CD4-positive, CD25-positive, alpha-beta regulatory T cell (primary cell): ENCODE results near the gene ZNF91. TPM values are rescaled to one million over a fixed set of nuclear protein-coding genes. Genes with fewer than 3 reads are reported as not detected.
"Not testable (repeated sequence)": the region's sequence is repeated elsewhere in the genome, so short reads cannot be mapped to it uniquely, and the experiment has no call there.

Source experiments
- ATAC-seq, 2 donors: fragments of 150-1000 bp; cut with Tn5 transposase; one replicate each; pipeline ENCODE4 v1.10.0; 2021; ENCODE audit warnings: low read depth in 2 of 2, moderate number of reproducible peaks in 2 of 2, moderate library complexity in 1 of 2
- DNase-seq, 3 donors: peaks; one replicate each; pipeline versions ENCODE4 v3.0.0 to v3.0.0-alpha.2; 2012 to 2022; ENCODE audit warnings: mixed read lengths in 1 of 3
- H3K27ac ChIP-seq: one replicate; pipeline ENCODE4 v1.7.0; 2013; ENCODE audit warnings: mild to moderate bottlenecking, low read length; ENCODE audit not compliant: insufficient read depth, poor library complexity, severe bottlenecking
- H3K27me3 ChIP-seq: one replicate; pipeline ENCODE4 v1.7.0; 2013; ENCODE audit warnings: low read length; ENCODE audit not compliant: control insufficient read depth, insufficient read depth
- H3K36me3 ChIP-seq: one replicate; pipeline ENCODE4 v1.7.0; 2013; ENCODE audit warnings: mild to moderate bottlenecking, low read length, moderate library complexity; ENCODE audit not compliant: control insufficient read depth, insufficient read depth
- H3K4me1 ChIP-seq: 2 replicates; pipeline ENCODE4 v1.7.0; 2013; ENCODE audit warnings: mild to moderate bottlenecking, low read length; ENCODE audit not compliant: insufficient read depth, control insufficient read depth, poor library complexity, severe bottlenecking
- H3K4me3 ChIP-seq: one replicate; pipeline ENCODE4 v1.7.0; 2013; ENCODE audit warnings: low read depth, mild to moderate bottlenecking, low read length, moderate library complexity
- H3K9me3 ChIP-seq, 2 experiments: 1 replicate in 1 of 2; 2 replicates in 1 of 2; pipeline ENCODE4 v1.7.0; 2013; ENCODE audit warnings: low read length in 2 of 2, mild to moderate bottlenecking in 1 of 2, moderate library complexity in 1 of 2; ENCODE audit not compliant: control insufficient read depth in 2 of 2
- H3K27ac Mint-ChIP-seq, 3 donors: one replicate each; pipeline ENCODE4 v1.8.0; 2020 to 2022; ENCODE audit warnings: mild to moderate bottlenecking in 3 of 3, mixed read lengths in 3 of 3, moderate library complexity in 2 of 3
- H3K27me3 Mint-ChIP-seq: one replicate; pipeline ENCODE4 v1.8.0; 2022; ENCODE audit warnings: mild to moderate bottlenecking, mixed read lengths
- H3K36me3 Mint-ChIP-seq: one replicate; pipeline ENCODE4 v1.8.0; 2020; ENCODE audit warnings: mixed read lengths
- H3K4me1 Mint-ChIP-seq, 4 donors: one replicate each; pipeline ENCODE4 v1.8.0; 2020 to 2022; ENCODE audit warnings: mixed read lengths in 4 of 4, mild to moderate bottlenecking in 1 of 4
- H3K4me3 Mint-ChIP-seq, 4 donors: one replicate each; pipeline ENCODE4 v1.8.0; 2020 to 2022; ENCODE audit warnings: mild to moderate bottlenecking in 4 of 4, mixed read lengths in 4 of 4, moderate library complexity in 3 of 4
- H3K9me3 Mint-ChIP-seq, 7 donors: one replicate each; pipeline ENCODE4 v1.8.0; 2020 to 2022; ENCODE audit warnings: mixed read lengths in 7 of 7, mild to moderate bottlenecking in 3 of 7, moderate library complexity in 2 of 7
- polyA plus RNA-seq, 4 donors: library from polyadenylated mRNA; unstranded; fragments of 300-500 nt; fragmentation: Illumina TruSeq; gene quantifications; one replicate each; pipeline ENCODE4 v1.2.3, GENCODE V29; 2021
- total RNA-seq: library from RNA; stranded (reverse); gene quantifications from one replicate; pipeline ENCODE4 v1.2.3, GENCODE V29; 2022

ZNF91 gene
- total and polyA plus RNA-seq, 5 donors from 2014 or later = 17.9 to 49.0 (median 37.8) TPM

DNA sequence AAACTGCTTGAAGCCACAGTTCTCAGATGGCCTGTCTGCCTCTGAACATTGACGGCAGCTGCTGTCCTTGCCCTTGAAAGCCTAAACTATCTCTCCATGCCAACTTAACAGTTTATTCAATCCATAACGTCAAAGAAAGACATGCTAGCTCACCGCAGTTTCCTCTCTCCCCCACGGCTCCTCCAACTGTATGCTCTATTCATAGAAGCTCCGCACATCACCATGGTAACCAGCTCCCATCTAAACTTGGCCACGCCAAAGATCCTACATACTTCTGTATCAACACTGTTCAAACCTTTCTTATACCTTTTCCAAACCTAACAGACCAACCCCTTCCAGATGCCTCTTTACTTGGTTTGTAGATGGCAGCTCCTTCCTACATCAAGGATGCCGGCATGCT is 48.6 kb downstream of the ZNF91 start:
- Histone ChIP-seq H3K4me1 (no peaks in the 10 kb centered on the region), H3K9me3 (peaks cover 89 to 100% of the 10 kb centered on the region in 2 experiments), H3K36me3 (peaks cover 31% of the 10 kb centered on the region), H3K27ac (no peak overlapping the region), H3K4me3 (no peak overlapping the region), H3K27me3 (no peaks in the 10 kb centered on the region)
- no peaks in the 10 kb centered on the region for H3K27me3 Mint-ChIP-seq
- no peak overlapping the region for H3K4me3 Mint-ChIP-seq
- H3K36me3 Mint-ChIP-seq = peaks cover 80% of the 10 kb centered on the region
- ATAC-seq (no peak), DNase-seq (no peak)
- H3K27ac Mint-ChIP-seq = no peak overlapping the region
- H3K9me3 Mint-ChIP-seq = peaks cover 3 to 94% (median 42%) of the 10 kb centered on the region in 7 donors
- H3K4me1 Mint-ChIP-seq = peaks cover 0 to 12% (median 8%) of the 10 kb centered on the region in 4 donors

DNA sequence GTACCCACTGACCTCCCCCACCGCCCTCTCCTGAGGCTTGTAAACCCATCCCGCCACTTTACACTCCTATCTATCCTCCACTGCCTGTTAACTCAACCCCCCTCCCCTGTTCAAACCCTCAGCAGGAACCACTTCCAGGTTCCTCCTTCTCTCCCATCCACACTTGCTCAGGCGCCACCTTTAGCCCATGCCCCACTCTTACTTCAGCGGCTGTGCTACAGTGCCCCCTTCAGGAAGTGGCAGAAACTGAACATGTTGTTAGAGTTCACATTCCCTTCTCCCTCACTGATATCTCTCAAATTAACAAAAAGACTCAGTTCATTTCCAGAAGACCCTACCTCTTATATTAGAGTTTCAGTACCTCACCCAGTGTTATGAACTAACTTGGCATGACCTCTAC is 49.4 kb downstream of the ZNF91 start:
- DNase-seq (no peak), ATAC-seq (no peak)
- Mint-ChIP-seq H3K27ac (no peak overlapping the region), H3K27me3 (no peaks in the 10 kb centered on the region), H3K9me3 (peaks cover 1 to 87% (median 39%) of the 10 kb centered on the region in 7 donors), H3K36me3 (peaks cover 74% of the 10 kb centered on the region), H3K4me1 (peaks cover 0 to 12% (median 8%) of the 10 kb centered on the region in 4 donors), H3K4me3 (peak overlapping the region in 1 of 4 donors; percentile 22)
- Histone ChIP-seq H3K4me1 (no peaks in the 10 kb centered on the region), H3K27me3 (no peaks in the 10 kb centered on the region), H3K27ac (no peak overlapping the region), H3K4me3 (no peak overlapping the region), H3K36me3 (peaks cover 30% of the 10 kb centered on the region), H3K9me3 (peaks cover 91 to 100% of the 10 kb centered on the region in 2 experiments)

GRCh38 chr19:23343434-23344010 is 51.7 kb downstream of the ZNF91 start:
- H3K4me1 ChIP-seq = no peaks in the 10 kb centered on the region
- peaks cover 30% of the 10 kb centered on the region for H3K36me3 ChIP-seq
- Mint-ChIP-seq H3K27me3 (no peaks in the 10 kb centered on the region), H3K9me3 (peaks cover 0 to 86% (median 39%) of the 10 kb centered on the region in 7 donors), H3K36me3 (peaks cover 76% of the 10 kb centered on the region), H3K4me3 (no peak overlapping the region), H3K27ac (no peak overlapping the region), H3K4me1 (peaks cover 0 to 12% (median 8%) of the 10 kb centered on the region in 4 donors)
- peaks cover 88 to 97% of the 10 kb centered on the region in 2 experiments for H3K9me3 ChIP-seq
- no peak for ATAC-seq
- no peak for DNase-seq
- H3K27ac ChIP-seq = no peak overlapping the region
- no peak overlapping the region for H3K4me3 ChIP-seq
- no peaks in the 10 kb centered on the region for H3K27me3 ChIP-seq

DNA sequence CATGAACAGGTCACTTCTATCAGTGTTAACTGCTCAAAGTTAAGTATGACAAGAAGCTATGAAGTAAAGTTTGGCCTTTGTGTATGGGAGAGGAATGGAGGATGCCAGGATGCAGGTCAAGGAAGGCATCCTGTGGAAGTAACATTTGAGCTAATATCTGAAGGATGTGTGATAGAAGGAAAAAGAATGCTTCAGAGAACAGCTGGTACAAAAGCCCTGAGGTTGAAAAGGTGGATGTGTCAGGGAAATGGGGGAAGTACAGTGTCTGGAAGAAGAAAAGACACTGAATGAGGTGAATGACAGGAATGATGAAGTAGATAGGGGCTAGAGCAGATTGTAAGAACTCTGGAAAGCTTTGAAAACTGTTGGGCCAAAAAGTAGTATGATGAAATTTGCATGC is 67.1 kb downstream of the ZNF91 start:
- Mint-ChIP-seq H3K4me3 (no peak overlapping the region), H3K9me3 (peaks cover 3 to 45% (median 28%) of the 10 kb centered on the region in 7 donors), H3K36me3 (peaks cover 22% of the 10 kb centered on the region), H3K27ac (no peak overlapping the region), H3K4me1 (peaks cover 0 to 14% (median 3%) of the 10 kb centered on the region in 4 donors), H3K27me3 (no peaks in the 10 kb centered on the region)
- DNase-seq (no peak), ATAC-seq (no peak)
- H3K27ac ChIP-seq = no peak overlapping the region
- H3K27me3 ChIP-seq = no peaks in the 10 kb centered on the region
- H3K36me3 ChIP-seq = no peaks in the 10 kb centered on the region
- no peaks in the 10 kb centered on the region for H3K4me1 ChIP-seq
- H3K4me3 ChIP-seq = no peak overlapping the region
- H3K9me3 ChIP-seq = peaks cover 43 to 72% of the 10 kb centered on the region in 2 experiments

DNA sequence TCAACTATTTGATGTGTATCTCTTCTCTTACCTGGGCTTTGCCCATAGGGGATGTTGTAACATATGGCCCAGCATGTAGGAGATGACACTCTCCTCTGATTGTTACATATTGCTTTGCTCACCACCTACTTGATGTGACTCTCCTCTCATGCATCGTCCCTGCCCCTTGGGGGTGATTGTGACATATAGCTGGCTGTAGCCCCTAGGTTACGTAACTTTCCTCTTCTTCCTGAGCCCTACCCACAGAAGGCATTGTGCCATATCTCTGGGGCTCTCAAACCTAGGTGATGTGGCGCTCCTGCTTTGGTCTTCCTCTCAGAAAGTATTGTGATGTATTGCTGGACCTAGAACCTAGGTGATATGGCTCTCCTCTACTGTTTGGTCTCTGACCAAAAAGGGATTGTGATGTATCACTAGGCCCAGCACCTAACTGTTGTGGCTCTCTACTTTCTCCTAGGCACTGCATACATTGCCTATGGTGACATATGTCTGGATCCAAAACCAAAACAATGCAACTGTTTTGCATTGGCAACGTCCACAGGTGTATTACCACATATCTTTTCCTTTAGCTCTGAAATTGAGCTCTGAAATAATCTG is 73.2 kb downstream of the ZNF91 start:
- ATAC-seq (no peak), DNase-seq (no peak)
- H3K4me3 Mint-ChIP-seq = no peak overlapping the region
- H3K27me3 ChIP-seq = no peaks in the 10 kb centered on the region
- no peak overlapping the region for H3K4me3 ChIP-seq
- H3K27ac Mint-ChIP-seq = no peak overlapping the region
- peaks cover 13 to 19% of the 10 kb centered on the region in 2 experiments for H3K9me3 ChIP-seq
- no peaks in the 10 kb centered on the region for H3K27me3 Mint-ChIP-seq
- no peaks in the 10 kb centered on the region for H3K36me3 Mint-ChIP-seq
- H3K36me3 ChIP-seq = no peaks in the 10 kb centered on the region
- no peaks in the 10 kb centered on the region for H3K4me1 ChIP-seq
- H3K4me1 Mint-ChIP-seq = peaks cover 0 to 2% (median 0%) of the 10 kb centered on the region in 4 donors
- H3K27ac ChIP-seq = no peak overlapping the region
- H3K9me3 Mint-ChIP-seq = peaks cover 0 to 25% (median 14%) of the 10 kb centered on the region in 7 donors

GRCh38 chr19:23321403-23321802 is 73.9 kb downstream of the ZNF91 start:
- not testable (repeated sequence) for H3K36me3 Mint-ChIP-seq, H3K4me3 ChIP-seq, H3K27ac Mint-ChIP-seq, DNase-seq, H3K4me1 Mint-ChIP-seq, H3K27ac ChIP-seq, H3K27me3 ChIP-seq, ATAC-seq, H3K4me1 ChIP-seq, H3K36me3 ChIP-seq, H3K4me3 Mint-ChIP-seq, H3K27me3 Mint-ChIP-seq
- H3K9me3 ChIP-seq = peaks cover 13 to 17% of the 10 kb centered on the region in 2 experiments
- H3K9me3 Mint-ChIP-seq = peaks cover 0 to 25% (median 15%) of the 10 kb centered on the region in 7 donors

DNA sequence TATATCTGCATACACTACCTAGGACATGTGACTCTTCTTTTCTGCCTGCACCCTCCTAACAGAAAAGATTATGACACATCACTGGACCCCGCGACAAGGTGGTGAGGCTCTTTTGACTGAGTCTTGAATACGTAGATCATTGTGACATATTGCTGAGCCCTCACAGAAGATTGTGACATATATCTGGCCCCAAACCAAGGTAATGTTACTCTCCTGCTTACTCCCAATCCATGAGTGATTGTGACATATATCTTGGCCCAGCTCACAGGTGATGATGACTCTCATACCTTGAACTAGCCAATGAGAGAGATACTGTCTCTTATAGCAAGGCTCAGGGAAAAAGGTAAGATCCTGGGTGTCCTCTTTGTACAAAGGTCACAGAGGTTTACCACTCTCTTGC is 75.7 kb downstream of the ZNF91 start:
- not testable (repeated sequence) for H3K27me3 ChIP-seq, H3K4me1 Mint-ChIP-seq, H3K27ac Mint-ChIP-seq, H3K27ac ChIP-seq, H3K36me3 Mint-ChIP-seq, DNase-seq, H3K4me1 ChIP-seq, H3K4me3 Mint-ChIP-seq, H3K36me3 ChIP-seq, H3K4me3 ChIP-seq, H3K27me3 Mint-ChIP-seq, ATAC-seq
- peaks cover 4 to 10% of the 10 kb centered on the region in 2 experiments for H3K9me3 ChIP-seq
- H3K9me3 Mint-ChIP-seq = peaks cover 0 to 21% (median 12%) of the 10 kb centered on the region in 7 donors

DNA sequence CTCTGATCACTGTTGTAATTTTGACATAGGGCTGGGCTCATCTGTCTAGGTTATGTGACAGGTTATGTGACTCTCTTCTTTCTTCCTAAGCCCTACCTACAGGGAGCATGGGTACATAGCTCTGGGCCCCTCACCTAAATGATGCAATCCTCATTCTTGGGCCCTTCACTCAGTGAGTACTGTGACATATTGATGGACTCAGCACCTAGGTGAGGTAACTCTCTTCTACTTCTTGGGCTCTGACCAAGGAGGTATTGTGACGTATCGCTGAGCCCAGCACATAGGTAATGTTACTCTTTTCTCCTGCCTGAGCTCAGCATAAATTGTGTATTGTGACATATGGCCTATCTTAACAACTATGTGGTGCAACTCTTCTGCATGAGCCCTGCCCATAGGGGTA is 76.3 kb downstream of the ZNF91 start:
- not testable (repeated sequence) for H3K27me3 Mint-ChIP-seq, H3K27ac Mint-ChIP-seq
- peaks cover 0 to 21% (median 12%) of the 10 kb centered on the region in 7 donors for H3K9me3 Mint-ChIP-seq

More for the DNA sequence above, 76.3 kb downstream of the ZNF91 start:
- DNase-seq, H3K4me3 ChIP-seq, H3K4me3 Mint-ChIP-seq, H3K27ac ChIP-seq, H3K4me1 Mint-ChIP-seq, H3K36me3 Mint-ChIP-seq, H3K27me3 ChIP-seq, ATAC-seq, H3K4me1 ChIP-seq, H3K36me3 ChIP-seq: not testable (repeated sequence)
- H3K9me3 ChIP-seq = peaks cover 1 to 10% of the 10 kb centered on the region in 2 experiments
